HepG2 (cell line): Measurements from ENCODE around the gene CNTD1. TPM values are rescaled to one million over a fixed set of nuclear protein-coding genes. Genes with fewer than 3 reads are reported as not detected.

Source experiments
- ELK4 ChIP-seq: sonication (generic); formaldehyde crosslinking; IDR thresholded peaks from 2 replicates; pipeline ENCODE4 v1.9.0; 2021; ENCODE audit warnings: missing genetic modification reagents, borderline replicate concordance
- GRHL1 ChIP-seq: sonication (generic); formaldehyde crosslinking; conservative IDR thresholded peaks from 2 replicates; pipeline ENCODE4 v1.8.0; 2022; ENCODE audit warnings: missing genetic modification reagents
- KDM5B ChIP-seq: sonication (generic); formaldehyde crosslinking; IDR thresholded peaks from 2 replicates; pipeline ENCODE4 v1.4.0; 2020; ENCODE audit warnings: missing genetic modification reagents, mild to moderate bottlenecking, borderline replicate concordance
- NRL ChIP-seq: sonication (generic); formaldehyde crosslinking; IDR thresholded peaks from 2 replicates; pipeline ENCODE4 v1.5.0; 2020; ENCODE audit warnings: missing genetic modification reagents, mild to moderate bottlenecking, moderate library complexity, borderline replicate concordance
- PCBP2 ChIP-seq: fragments of 200-400 bp; formaldehyde crosslinking; optimal IDR thresholded peaks from 2 replicates; pipeline ENCODE3; 2018; ENCODE audit warnings: low read length, low read depth; ENCODE audit not compliant: poor library complexity, severe bottlenecking
- POGK ChIP-seq: sonication (generic); formaldehyde crosslinking; conservative IDR thresholded peaks from 2 replicates; pipeline ENCODE4 v1.8.0; 2022; ENCODE audit warnings: mild to moderate bottlenecking, moderate library complexity, missing genetic modification reagents
- TGIF2 ChIP-seq: IDR thresholded peaks from 2 replicates; pipeline ENCODE4 v1.6.1; 2016; ENCODE audit warnings: control low read depth, missing compliant biosample characterization
- UBTF ChIP-seq: sonication (generic); formaldehyde crosslinking; IDR thresholded peaks from 2 replicates; pipeline ENCODE4 v1.4.0; 2020; ENCODE audit warnings: mild to moderate bottlenecking, missing genetic modification reagents
- YEATS4 ChIP-seq: sonication (generic); formaldehyde crosslinking; IDR thresholded peaks from 2 replicates; pipeline ENCODE4 v1.4.0; 2020; ENCODE audit warnings: missing genetic modification reagents, borderline replicate concordance
- ZNF329 ChIP-seq: sonication (generic); formaldehyde crosslinking; IDR thresholded peaks from 2 replicates; pipeline ENCODE4 v1.9.0; 2021; ENCODE audit warnings: low read depth, mild to moderate bottlenecking, missing genetic modification reagents
- ZNF580 ChIP-seq: IDR thresholded peaks from 2 replicates; pipeline ENCODE4 v1.6.1; 2016; ENCODE audit warnings: low read depth, borderline replicate concordance
- ZNF703 ChIP-seq: sonication (generic); formaldehyde crosslinking; IDR thresholded peaks from 2 replicates; pipeline ENCODE4 v1.5.1; 2020; ENCODE audit warnings: missing genetic modification reagents, mild to moderate bottlenecking, moderate library complexity, borderline replicate concordance
- polyA plus RNA-seq, 8 experiments: library from polyadenylated mRNA; depleted of rRNA in 3 of 8; stranded (reverse) in 7 of 8; unstranded in 1 of 8; fragments of >200 nt; fragmentation: Illumina TruSeq in 4 of 8; extraction: Trizol in 4 of 8; gene quantifications; 2 replicates each; pipeline versions ENCODE4 v1.2.1 to v1.2.3, GENCODE V29; 2011 to 2016; ENCODE audit warnings: low read depth in 4 of 8, missing spikeins in 1 of 8, mixed read lengths in 1 of 8; ENCODE audit not compliant: insufficient read depth in 1 of 8
- total RNA-seq, 5 experiments: library from RNA; depleted of rRNA; stranded (reverse); fragments of >200 nt; fragmentation: Illumina TruSeq; extraction: Trizol; gene quantifications; 2 replicates each; pipeline ENCODE4 v1.2.3, GENCODE V29; 2016; ENCODE audit warnings: low read depth in 1 of 5
- TF ChIP-seq, protein P1 (sequence below): sonication (generic); formaldehyde crosslinking; IDR thresholded peaks from 2 replicates; pipeline ENCODE4 v1.5.0; 2020; ENCODE audit warnings: missing genetic modification reagents, mild to moderate bottlenecking, borderline replicate concordance
- TF ChIP-seq, protein P2 (sequence below): IDR thresholded peaks from 2 replicates; pipeline ENCODE4 v1.6.1; 2016
- TF ChIP-seq, protein P3 (sequence below): sonication (generic); formaldehyde crosslinking; IDR thresholded peaks from 2 replicates; pipeline ENCODE4 v1.5.1; 2020; ENCODE audit warnings: mild to moderate bottlenecking, moderate library complexity, missing genetic modification reagents

Gene CNTD1
- total and polyA plus RNA-seq, 2 of the 13 experiments (the other 11 are each of a cell fraction or from before 2014, with no cell fraction given) = 0.11 to 0.15 TPM

DNA sequence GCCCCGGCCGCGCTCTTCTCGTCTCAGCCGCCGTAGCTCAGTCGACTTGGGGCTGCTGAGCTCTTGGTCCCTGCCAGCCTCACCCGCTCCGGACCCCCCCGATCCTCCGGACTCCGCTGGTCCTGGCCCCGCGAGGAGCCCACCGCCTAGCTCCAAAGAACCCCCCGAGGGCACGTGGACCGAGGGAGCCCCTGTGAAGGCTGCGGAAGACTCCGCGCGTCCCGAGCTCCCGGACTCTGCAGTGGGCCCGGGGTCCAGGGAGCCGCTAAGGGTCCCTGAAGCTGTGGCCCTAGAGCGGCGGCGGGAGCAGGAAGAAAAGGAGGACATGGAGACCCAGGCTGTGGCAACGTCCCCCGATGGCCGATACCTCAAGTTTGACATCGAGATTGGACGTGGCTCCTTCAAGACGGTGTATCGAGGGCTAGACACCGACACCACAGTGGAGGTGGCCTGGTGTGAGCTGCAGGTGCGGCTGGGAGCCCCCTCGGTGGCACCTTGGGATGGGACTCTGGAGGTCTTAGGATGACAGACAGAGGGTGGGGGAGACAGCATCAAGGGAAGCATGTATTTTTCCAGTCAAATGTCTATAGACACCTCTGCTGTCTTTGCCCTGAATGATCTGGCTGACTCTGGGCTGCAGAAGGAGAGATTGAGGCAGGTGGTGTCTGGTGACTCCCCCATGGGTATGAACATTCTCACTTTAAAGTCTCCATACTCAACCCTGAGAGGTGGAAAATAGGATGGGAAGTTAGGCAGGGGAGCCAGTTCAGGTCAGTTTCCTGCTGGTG is 17.6 kb upstream of the CNTD1 start (continued):
- TF ChIP-seq GRHL1 (no peak), UBTF (CRISPR knock-in tag) (peak; percentile 2; the same call in 1 of the 2 replicates), YEATS4 (CRISPR knock-in tag) (0 out of 2 replicates have a peak, but pooled peaks have one; percentile 0), POGK (CRISPR knock-in tag) (peak; percentile 56; the same call in 1 of the 2 replicates), ELK4 (CRISPR knock-in tag) (no peak), KDM5B (CRISPR knock-in tag) (peak; percentile 46; the same call in 1 of the 2 replicates), PCBP2 (no peak), ZNF580 (0 out of 2 replicates have a peak, but pooled peaks have one; percentile 46), ZNF329 (CRISPR knock-in tag) (no peak), NRL (CRISPR knock-in tag) (0 out of 2 replicates have a peak, but pooled peaks have one; percentile 47), TGIF2 (CRISPR knock-in tag) (peak; percentile 9; the same call in 1 of the 2 replicates), ZNF703 (CRISPR knock-in tag) (peak; percentile 46; the same call in 1 of the 2 replicates)
- TF ChIP-seq, protein P1, sequence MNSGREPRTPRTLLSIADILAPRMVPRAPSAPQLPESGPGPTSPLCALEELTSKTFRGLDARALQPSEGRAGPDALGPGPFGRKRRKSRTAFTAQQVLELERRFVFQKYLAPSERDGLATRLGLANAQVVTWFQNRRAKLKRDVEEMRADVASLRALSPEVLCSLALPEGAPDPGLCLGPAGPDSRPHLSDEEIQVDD = 0 out of 2 replicates have a peak, but pooled peaks have one; percentile 15
- TF ChIP-seq, protein P2, sequence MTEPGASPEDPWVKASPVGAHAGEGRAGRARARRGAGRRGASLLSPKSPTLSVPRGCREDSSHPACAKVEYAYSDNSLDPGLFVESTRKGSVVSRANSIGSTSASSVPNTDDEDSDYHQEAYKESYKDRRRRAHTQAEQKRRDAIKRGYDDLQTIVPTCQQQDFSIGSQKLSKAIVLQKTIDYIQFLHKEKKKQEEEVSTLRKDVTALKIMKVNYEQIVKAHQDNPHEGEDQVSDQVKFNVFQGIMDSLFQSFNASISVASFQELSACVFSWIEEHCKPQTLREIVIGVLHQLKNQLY = 0 out of 2 replicates have a peak, but pooled peaks have one; percentile 9
- TF ChIP-seq, protein P3, sequence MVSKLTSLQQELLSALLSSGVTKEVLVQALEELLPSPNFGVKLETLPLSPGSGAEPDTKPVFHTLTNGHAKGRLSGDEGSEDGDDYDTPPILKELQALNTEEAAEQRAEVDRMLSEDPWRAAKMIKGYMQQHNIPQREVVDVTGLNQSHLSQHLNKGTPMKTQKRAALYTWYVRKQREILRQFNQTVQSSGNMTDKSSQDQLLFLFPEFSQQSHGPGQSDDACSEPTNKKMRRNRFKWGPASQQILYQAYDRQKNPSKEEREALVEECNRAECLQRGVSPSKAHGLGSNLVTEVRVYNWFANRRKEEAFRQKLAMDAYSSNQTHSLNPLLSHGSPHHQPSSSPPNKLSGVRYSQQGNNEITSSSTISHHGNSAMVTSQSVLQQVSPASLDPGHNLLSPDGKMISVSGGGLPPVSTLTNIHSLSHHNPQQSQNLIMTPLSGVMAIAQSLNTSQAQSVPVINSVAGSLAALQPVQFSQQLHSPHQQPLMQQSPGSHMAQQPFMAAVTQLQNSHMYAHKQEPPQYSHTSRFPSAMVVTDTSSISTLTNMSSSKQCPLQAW (CRISPR knock-in tag) = no peak
